ENCODE measurements around the gene CLEC4C.

The CLEC4C gene

GRCh38 chr12:7695237-7695560, 52.0 kb downstream of the CLEC4C start:
- 76 to 77% methylated on average over 10 of the region's 10 CpGs for WGBS, 2 experiments
- H3K27me3 ChIP-seq (ENCODE audit: control insufficient read depth, insufficient read depth, low read length, poor library complexity, severe bottlenecking): no peaks in the 10 kb centered on the region
- H3K9me3 ChIP-seq (ENCODE audit: control insufficient read depth, low read length): no peaks in the 10 kb centered on the region
- no peaks in the 10 kb centered on the region for H3K36me3 ChIP-seq (ENCODE audit: control insufficient read depth, insufficient read depth, low read length)
- no peak overlapping the region for H3K27ac ChIP-seq (ENCODE audit: insufficient read depth, low read depth, low read length, poor library complexity, severe bottlenecking)
- H3K4me3 ChIP-seq (ENCODE audit: insufficient read depth, low read depth, low read length): no peak overlapping the region
- no peaks in the 10 kb centered on the region for H3K4me1 ChIP-seq (ENCODE audit: control insufficient read depth, insufficient read depth, low read length)

GRCh38 chr12:7694556-7695236, 52.5 kb downstream of the CLEC4C start:
- 40 to 56% methylated on average over 2 to 3 of the region's 3 CpGs for WGBS, 2 experiments
- Histone ChIP-seq H3K4me1 (ENCODE audit: control insufficient read depth, insufficient read depth, low read length) (no peaks in the 10 kb centered on the region), H3K9me3 (ENCODE audit: control insufficient read depth, low read length) (no peaks in the 10 kb centered on the region), H3K27ac (ENCODE audit: insufficient read depth, low read depth, low read length, poor library complexity, severe bottlenecking) (no peak overlapping the region), H3K36me3 (ENCODE audit: control insufficient read depth, insufficient read depth, low read length) (no peaks in the 10 kb centered on the region), H3K27me3 (ENCODE audit: control insufficient read depth, insufficient read depth, low read length, poor library complexity, severe bottlenecking) (no peaks in the 10 kb centered on the region), H3K4me3 (ENCODE audit: insufficient read depth, low read depth, low read length) (no peak overlapping the region)

- 85 to 86% methylated on average over 6 of the region's 6 CpGs for WGBS, 2 experiments
Observed at GRCh38 chr12:7693793-7694192, 53.4 kb downstream of the CLEC4C start.

GRCh38 chr12:7681535-7681934, 65.6 kb downstream of the CLEC4C start:
- 42 to 63% methylated on average over 2 of the region's 2 CpGs for WGBS, 2 experiments

More at GRCh38 chr12:7693793-7694192, 53.4 kb downstream of the CLEC4C start:
- Histone ChIP-seq H3K36me3 (ENCODE audit: control insufficient read depth, insufficient read depth, low read length) (no peaks in the 10 kb centered on the region), H3K27ac (ENCODE audit: insufficient read depth, low read depth, low read length, poor library complexity, severe bottlenecking) (no peak overlapping the region), H3K4me1 (ENCODE audit: control insufficient read depth, insufficient read depth, low read length) (no peaks in the 10 kb centered on the region), H3K27me3 (ENCODE audit: control insufficient read depth, insufficient read depth, low read length, poor library complexity, severe bottlenecking) (no peaks in the 10 kb centered on the region), H3K4me3 (ENCODE audit: insufficient read depth, low read depth, low read length) (no peak overlapping the region), H3K9me3 (ENCODE audit: control insufficient read depth, low read length) (no peaks in the 10 kb centered on the region)

More at GRCh38 chr12:7681535-7681934, 65.6 kb downstream of the CLEC4C start:
- no peak overlapping the region for H3K4me3 ChIP-seq (ENCODE audit: insufficient read depth, low read depth, low read length)
- no peaks in the 10 kb centered on the region for H3K9me3 ChIP-seq (ENCODE audit: control insufficient read depth, low read length)
- no peak overlapping the region for H3K27ac ChIP-seq (ENCODE audit: insufficient read depth, low read depth, low read length, poor library complexity, severe bottlenecking)
- H3K4me1 ChIP-seq (ENCODE audit: control insufficient read depth, insufficient read depth, low read length): no peaks in the 10 kb centered on the region
- H3K36me3 ChIP-seq (ENCODE audit: control insufficient read depth, insufficient read depth, low read length): no peaks in the 10 kb centered on the region
- no peaks in the 10 kb centered on the region for H3K27me3 ChIP-seq (ENCODE audit: control insufficient read depth, insufficient read depth, low read length, poor library complexity, severe bottlenecking)
